Neutrophil (primary cell): ENCODE measurements around the gene CRYBG3.

ENCODE experiments used
- H3K27ac ChIP-seq: fragments of 200-600 bp; sonication (generic); 2 replicates; pipeline ENCODE4 v1.5.1; 2016; ENCODE audit warnings: mild to moderate bottlenecking, moderate library complexity
- H3K27me3 ChIP-seq: fragments of 200-600 bp; sonication (generic); 2 replicates; pipeline ENCODE4 v1.6.0; 2016; ENCODE audit warnings: mild to moderate bottlenecking
- H3K36me3 ChIP-seq: fragments of 200-600 bp; sonication (generic); 2 replicates; pipeline ENCODE4 v1.5.1; 2017
- H3K4me1 ChIP-seq, 2 experiments: fragments of 200-600 bp in 1 of 2; sonication (generic) in 1 of 2; 1 replicate in 1 of 2; 2 replicates in 1 of 2; pipeline versions ENCODE4 v1.5.1 to v1.6.1; 2013 to 2016; ENCODE audit warnings: low read depth in 1 of 2, low read length in 1 of 2, mild to moderate bottlenecking in 1 of 2, moderate library complexity in 1 of 2; ENCODE audit not compliant: control insufficient read depth in 1 of 2, insufficient read depth in 1 of 2
- H3K4me3 ChIP-seq, 2 experiments: fragments of 200-600 bp in 1 of 2; sonication (generic) in 1 of 2; 1 replicate in 1 of 2; 2 replicates in 1 of 2; pipeline ENCODE4 v1.5.1; 2013 to 2016; ENCODE audit warnings: low read depth in 1 of 2, low read length in 1 of 2, mild to moderate bottlenecking in 1 of 2, moderate library complexity in 1 of 2
- H3K9me3 ChIP-seq: fragments of 200-600 bp; sonication (generic); 2 replicates; pipeline ENCODE4 v1.5.1; 2016
- TF ChIP-seq, protein P1 (sequence below): fragments of 200-600 bp; sonication (generic); IDR thresholded peaks from 2 replicates; pipeline ENCODE4 v1.5.1; 2016; ENCODE audit warnings: antibody characterized with exemption

The CRYBG3 gene

DNA sequence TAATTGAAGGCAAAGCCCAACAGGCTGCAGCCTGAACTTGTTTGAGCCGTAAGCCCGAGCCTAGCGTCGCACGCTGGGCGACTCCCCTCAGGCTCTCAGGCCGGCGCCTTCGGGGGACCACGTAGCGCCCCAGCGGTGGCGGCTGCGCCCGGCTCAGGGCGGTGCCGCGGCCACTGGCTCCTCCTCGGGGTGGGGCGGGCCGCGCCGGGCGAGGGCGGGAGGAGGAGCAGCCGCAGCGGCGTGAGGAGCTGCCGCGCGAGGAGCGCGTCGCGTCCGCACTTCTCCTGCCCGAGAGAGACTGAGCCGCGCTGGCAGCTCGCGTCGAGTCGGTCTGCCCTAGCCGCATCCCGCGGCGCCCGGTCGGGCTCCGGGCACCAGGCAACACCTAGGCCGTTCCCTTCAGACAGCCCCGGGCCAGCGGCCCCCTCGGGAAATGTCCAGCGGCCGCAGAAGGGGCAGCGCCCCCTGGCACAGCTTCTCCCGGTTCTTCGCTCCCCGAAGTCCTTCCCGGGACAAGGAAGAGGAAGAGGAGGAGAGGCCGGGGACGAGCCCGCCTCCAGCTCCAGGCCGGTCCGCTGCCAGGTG, at the start of gene CRYBG3:
TSS of gene CRYBG3 (plus strand) at position 238 of the 585 bp plus-strand sequence. CDS start at position 434, 196 bp downstream.
- Histone ChIP-seq H3K4me3 (peak within 1 kb of the TSS; percentile 62 to 67), H3K27ac (peak within 1 kb of the TSS; percentile 4), H3K36me3 (no peaks in the 10 kb centered on the region), H3K27me3 (peaks cover 99% of the 10 kb centered on the region), H3K4me1 (peaks cover 14 to 17% of the 10 kb centered on the region in 2 experiments), H3K9me3 (no peaks in the 10 kb centered on the region)
- TF ChIP-seq, protein P1, sequence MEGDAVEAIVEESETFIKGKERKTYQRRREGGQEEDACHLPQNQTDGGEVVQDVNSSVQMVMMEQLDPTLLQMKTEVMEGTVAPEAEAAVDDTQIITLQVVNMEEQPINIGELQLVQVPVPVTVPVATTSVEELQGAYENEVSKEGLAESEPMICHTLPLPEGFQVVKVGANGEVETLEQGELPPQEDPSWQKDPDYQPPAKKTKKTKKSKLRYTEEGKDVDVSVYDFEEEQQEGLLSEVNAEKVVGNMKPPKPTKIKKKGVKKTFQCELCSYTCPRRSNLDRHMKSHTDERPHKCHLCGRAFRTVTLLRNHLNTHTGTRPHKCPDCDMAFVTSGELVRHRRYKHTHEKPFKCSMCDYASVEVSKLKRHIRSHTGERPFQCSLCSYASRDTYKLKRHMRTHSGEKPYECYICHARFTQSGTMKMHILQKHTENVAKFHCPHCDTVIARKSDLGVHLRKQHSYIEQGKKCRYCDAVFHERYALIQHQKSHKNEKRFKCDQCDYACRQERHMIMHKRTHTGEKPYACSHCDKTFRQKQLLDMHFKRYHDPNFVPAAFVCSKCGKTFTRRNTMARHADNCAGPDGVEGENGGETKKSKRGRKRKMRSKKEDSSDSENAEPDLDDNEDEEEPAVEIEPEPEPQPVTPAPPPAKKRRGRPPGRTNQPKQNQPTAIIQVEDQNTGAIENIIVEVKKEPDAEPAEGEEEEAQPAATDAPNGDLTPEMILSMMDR, result no peak

DNA sequence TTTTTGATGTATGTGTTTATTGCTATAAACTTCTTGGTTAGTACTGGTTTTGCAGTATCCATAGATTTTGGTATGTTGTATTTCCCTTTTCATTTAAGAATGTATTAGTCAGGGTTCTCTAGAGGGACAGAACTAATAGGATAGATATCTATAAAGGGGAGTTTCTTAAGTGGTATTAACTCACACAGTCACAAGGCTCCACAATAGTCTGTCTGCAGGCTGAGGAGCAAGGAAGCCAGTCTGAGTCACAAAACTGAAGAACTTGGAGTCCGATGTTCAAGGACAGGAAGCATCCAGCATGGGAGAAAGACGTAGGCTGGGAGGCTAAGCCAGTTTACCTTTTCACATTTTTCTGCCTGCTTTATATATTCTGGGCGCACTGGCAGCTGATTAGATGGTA, 48.9 kb upstream of the CRYBG3 start:
- Histone ChIP-seq H3K36me3 (no peaks in the 10 kb centered on the region), H3K27me3 (no peaks in the 10 kb centered on the region), H3K27ac (no peak overlapping the region), H3K4me1 (peaks cover 6 to 14% of the 10 kb centered on the region in 2 experiments), H3K4me3 (no peak overlapping the region), H3K9me3 (no peaks in the 10 kb centered on the region)
- TF ChIP-seq, protein P1, result no peak

DNA sequence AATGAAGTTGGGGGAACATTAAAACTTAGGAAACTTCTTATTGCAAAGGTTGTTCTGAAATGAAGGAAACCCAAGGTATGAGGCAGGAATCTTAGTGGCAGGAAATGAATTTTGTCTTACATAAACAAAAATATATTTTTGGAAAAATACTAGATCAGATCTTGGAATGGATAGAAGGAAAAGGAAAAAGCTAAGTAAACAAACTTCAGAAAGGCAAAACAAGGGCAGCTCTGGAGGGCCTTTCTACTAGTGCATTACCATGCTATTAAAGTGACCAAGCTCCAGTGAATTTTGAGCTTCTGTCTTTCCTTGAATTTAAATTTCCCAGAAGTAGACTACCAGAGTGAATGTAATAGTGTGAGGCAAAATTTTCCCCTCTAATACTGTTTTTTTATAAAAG, 43.7 kb upstream of the CRYBG3 start:
- TF ChIP-seq, protein P1, result no peak
- Histone ChIP-seq H3K4me1 (peaks cover 26 to 36% of the 10 kb centered on the region in 2 experiments), H3K27me3 (no peaks in the 10 kb centered on the region), H3K27ac (peak overlapping the region; percentile 66), H3K9me3 (no peaks in the 10 kb centered on the region), H3K36me3 (no peaks in the 10 kb centered on the region), H3K4me3 (no peak overlapping the region)

DNA sequence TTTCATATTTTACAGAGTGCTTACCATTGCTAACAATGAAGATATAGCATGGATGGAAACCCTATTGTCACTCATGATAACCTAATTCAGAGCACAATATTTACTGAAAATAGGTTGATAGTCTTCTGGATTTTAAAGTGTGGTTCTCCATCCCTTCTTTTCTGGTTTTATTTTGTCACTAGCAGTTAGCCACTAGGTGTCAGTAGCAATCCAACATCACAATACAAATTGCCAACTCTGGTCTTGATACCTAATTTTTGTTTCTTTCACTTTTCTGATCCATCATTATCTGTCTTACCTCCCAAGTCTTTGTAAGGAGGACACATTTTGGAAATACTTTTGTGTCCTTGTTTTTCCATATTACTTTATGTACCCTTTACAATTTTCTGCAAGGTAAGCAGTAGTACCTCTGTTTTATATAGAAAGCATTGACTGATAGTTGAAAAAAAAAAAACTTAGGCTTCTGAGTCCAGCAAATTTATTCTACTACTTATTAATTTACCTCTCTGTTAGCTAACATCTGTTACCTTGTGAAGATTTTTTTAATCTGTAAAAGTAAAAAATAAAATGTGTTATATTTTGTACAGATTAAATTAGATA, 28.3 kb upstream of the CRYBG3 start:
- no peaks in the 10 kb centered on the region for H3K36me3 ChIP-seq
- H3K27ac ChIP-seq, result no peak overlapping the region
- no peaks in the 10 kb centered on the region for H3K9me3 ChIP-seq
- H3K4me1 ChIP-seq, result no peaks in the 10 kb centered on the region
- TF ChIP-seq, protein P1, result no peak
- H3K27me3 ChIP-seq, result no peaks in the 10 kb centered on the region
- no peak overlapping the region for H3K4me3 ChIP-seq

DNA sequence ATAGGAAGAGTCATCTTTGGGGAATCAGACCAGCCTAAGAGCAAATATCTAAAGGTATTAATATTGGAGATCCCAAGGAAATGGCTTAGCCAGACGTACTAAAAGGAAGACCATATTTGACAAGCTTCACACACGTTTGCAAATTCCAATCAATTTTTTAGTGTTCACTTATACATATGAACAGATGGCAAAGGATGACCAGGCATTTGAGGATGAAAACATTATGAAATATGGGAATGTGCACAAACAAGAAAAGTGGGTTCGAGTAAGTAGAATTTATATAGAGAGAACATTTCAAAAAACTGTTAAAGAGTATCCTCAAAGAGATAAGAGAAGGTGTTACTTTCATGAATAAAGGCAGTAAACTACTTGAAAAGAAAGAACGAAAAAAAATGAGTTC, 25.9 kb upstream of the CRYBG3 start:
- H3K9me3 ChIP-seq, result no peaks in the 10 kb centered on the region
- H3K27me3 ChIP-seq, result no peaks in the 10 kb centered on the region
- no peaks in the 10 kb centered on the region for H3K36me3 ChIP-seq
- no peaks in the 10 kb centered on the region for H3K4me1 ChIP-seq
- TF ChIP-seq, protein P1, result no peak
- H3K27ac ChIP-seq, result no peak overlapping the region
- no peak overlapping the region for H3K4me3 ChIP-seq
